H1 (cell line): ENCODE results near the gene KISS1.

Experiments used
- BRCA1 ChIP-seq: IDR thresholded peaks from 2 replicates; pipeline ENCODE4 v1.6.1; 2012; ENCODE audit warnings: low read depth, low read length, improper control_type of control experiment
- CBX5 ChIP-seq: fragments of 300-800, 300-1000 bp; sonication (generic); IDR thresholded peaks from 2 replicates; pipeline ENCODE4 v1.7.1; 2016; ENCODE audit warnings: antibody characterized with exemption, low read length, low read depth
- CEBPB ChIP-seq: IDR thresholded peaks from 2 replicates; pipeline ENCODE4 v1.6.1; 2012; ENCODE audit warnings: low read depth, low read length
- CHD1 ChIP-seq: IDR thresholded peaks from 2 replicates; pipeline ENCODE4 v1.6.1; 2012; ENCODE audit warnings: low read depth, low read length, improper control_type of control experiment
- EZH2 ChIP-seq: fragments of 200-600 bp; sonication (generic); IDR thresholded peaks from 2 replicates; pipeline ENCODE4 v1.7.1; 2012; ENCODE audit warnings: low read depth, mild to moderate bottlenecking, moderate library complexity, low read length, inconsistent platforms; ENCODE audit not compliant: severe bottlenecking
- HDAC2 ChIP-seq, 2 experiments: fragments of 300-600 bp in 1 of 2; sonication (generic) in 1 of 2; IDR thresholded peaks; 2 replicates each; pipeline ENCODE4 v1.6.1; 2011 to 2012; ENCODE audit warnings: low read depth in 2 of 2, low read length in 2 of 2, mild to moderate bottlenecking in 2 of 2, moderate library complexity in 2 of 2, borderline replicate concordance in 1 of 2, inconsistent platforms in 1 of 2
- KDM1A ChIP-seq: fragments of 200-600, 300-600 bp; sonication (generic); IDR thresholded peaks from 2 replicates; pipeline ENCODE4 v1.7.1; 2016; ENCODE audit warnings: mild to moderate bottlenecking, low read length, borderline replicate concordance
- POLR2A ChIP-seq, 2 experiments: IDR thresholded peaks; 1 replicate in 1 of 2; 2 replicates in 1 of 2; pipeline ENCODE4 v1.6.1; 2011; ENCODE audit warnings: low read depth in 2 of 2, low read length in 2 of 2, mild to moderate bottlenecking in 2 of 2; ENCODE audit errors: control extremely low read depth in 1 of 2
- POLR2AphosphoS5 ChIP-seq: IDR thresholded peaks from 2 replicates; pipeline ENCODE4 v1.6.1; 2011; ENCODE audit warnings: low read depth, low read length
- RAD21 ChIP-seq, 2 experiments: IDR thresholded peaks in 1 of 2; conservative IDR thresholded peaks in 1 of 2; 2 replicates each; pipeline ENCODE4 v1.6.1; 2011; ENCODE audit warnings: low read depth in 2 of 2, low read length in 2 of 2, improper control_type of control experiment in 1 of 2, inconsistent platforms in 1 of 2, mild to moderate bottlenecking in 1 of 2, moderate library complexity in 1 of 2
- RBBP5 ChIP-seq: IDR thresholded peaks from 2 replicates; pipeline ENCODE4 v1.7.1; 2012; ENCODE audit warnings: low read depth, mild to moderate bottlenecking, inconsistent platforms, low read length, moderate library complexity, borderline replicate concordance
- TCF12 ChIP-seq: IDR thresholded peaks from 2 replicates; pipeline ENCODE4 v1.6.1; 2011; ENCODE audit warnings: low read depth, mild to moderate bottlenecking, low read length
- ZNF274 ChIP-seq: IDR thresholded peaks from 2 replicates; pipeline ENCODE4 v1.7.0; 2012; ENCODE audit warnings: low read length, borderline replicate concordance; ENCODE audit errors: extremely low read depth
- TF ChIP-seq, protein P1 (sequence below), 3 experiments: IDR thresholded peaks; 1 replicate in 2 of 3; 2 replicates in 1 of 3; pipeline versions ENCODE4 v1.5.1 to v1.6.1; 2011; ENCODE audit warnings: low read length in 3 of 3, mild to moderate bottlenecking in 3 of 3, inconsistent platforms in 2 of 3, low read depth in 1 of 3, moderate library complexity in 1 of 3; ENCODE audit not compliant: insufficient read depth in 1 of 3; ENCODE audit errors: control extremely low read depth in 1 of 3

DNA sequence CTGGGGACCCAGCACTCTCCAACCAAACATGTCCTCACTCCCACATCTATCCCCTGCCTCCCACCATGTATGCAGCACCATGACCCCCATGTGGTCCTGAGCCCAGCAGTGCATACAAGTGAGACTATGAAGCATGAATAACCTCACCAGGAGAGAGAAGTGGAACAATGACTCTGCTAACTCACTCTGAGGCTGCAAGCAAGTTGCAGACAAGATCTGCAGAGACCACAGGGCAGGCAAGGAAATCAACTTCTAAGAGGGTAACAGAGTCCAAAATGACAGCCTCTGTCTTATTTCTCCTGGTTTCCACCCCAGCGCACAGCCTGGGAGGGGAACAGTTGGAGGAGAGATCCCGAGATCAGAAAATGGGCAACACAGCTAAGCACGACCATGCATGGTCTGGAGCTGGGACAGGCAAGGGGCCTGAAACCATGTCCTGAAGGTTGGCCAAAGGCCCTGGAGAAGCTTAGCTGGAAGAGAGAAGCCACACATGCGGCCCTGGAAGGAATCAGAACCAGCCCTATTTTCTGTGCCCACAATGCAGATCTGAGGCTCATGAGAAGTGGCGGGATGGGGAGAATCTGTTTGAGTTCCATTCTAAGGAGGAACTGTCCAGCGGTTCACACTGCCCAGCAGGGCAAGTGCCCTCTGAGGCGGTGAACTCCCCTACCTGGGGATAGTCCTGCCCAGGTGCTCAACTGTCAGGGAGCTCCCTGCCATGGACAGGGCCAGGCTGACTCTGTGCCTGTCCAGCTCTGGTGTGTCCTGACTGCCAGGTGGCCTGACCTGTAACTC, 17.6 kb downstream of the KISS1 start:
- TF ChIP-seq KDM1A (no peak), POLR2A (IDR thresholded peaks at IDR 0.05; ENCODE audit: control extremely low read depth in 1 of 2, low read depth in 2 of 2, low read length in 2 of 2) (no peak), POLR2AphosphoS5 (no peak), EZH2 (no peak), ZNF274 (no peak), HDAC2 (IDR thresholded peaks at IDR 0.05; ENCODE audit: borderline replicate concordance in 1 of 2, low read depth in 2 of 2, low read length in 2 of 2) (no peak), CEBPB (no peak), RBBP5 (no peak), BRCA1 (no peak), CBX5 (no peak), RAD21 (IDR thresholded peaks at IDR 0.05 in 1 of 2, conservative IDR thresholded peaks at IDR 0.05 in 1 of 2; ENCODE audit: low read depth in 2 of 2, low read length in 2 of 2) (no peak), CHD1 (no peak), TCF12 (no peak)
- TF ChIP-seq, protein P1, sequence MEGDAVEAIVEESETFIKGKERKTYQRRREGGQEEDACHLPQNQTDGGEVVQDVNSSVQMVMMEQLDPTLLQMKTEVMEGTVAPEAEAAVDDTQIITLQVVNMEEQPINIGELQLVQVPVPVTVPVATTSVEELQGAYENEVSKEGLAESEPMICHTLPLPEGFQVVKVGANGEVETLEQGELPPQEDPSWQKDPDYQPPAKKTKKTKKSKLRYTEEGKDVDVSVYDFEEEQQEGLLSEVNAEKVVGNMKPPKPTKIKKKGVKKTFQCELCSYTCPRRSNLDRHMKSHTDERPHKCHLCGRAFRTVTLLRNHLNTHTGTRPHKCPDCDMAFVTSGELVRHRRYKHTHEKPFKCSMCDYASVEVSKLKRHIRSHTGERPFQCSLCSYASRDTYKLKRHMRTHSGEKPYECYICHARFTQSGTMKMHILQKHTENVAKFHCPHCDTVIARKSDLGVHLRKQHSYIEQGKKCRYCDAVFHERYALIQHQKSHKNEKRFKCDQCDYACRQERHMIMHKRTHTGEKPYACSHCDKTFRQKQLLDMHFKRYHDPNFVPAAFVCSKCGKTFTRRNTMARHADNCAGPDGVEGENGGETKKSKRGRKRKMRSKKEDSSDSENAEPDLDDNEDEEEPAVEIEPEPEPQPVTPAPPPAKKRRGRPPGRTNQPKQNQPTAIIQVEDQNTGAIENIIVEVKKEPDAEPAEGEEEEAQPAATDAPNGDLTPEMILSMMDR (IDR thresholded peaks at IDR 0.05; ENCODE audit: control extremely low read depth in 1 of 3, insufficient read depth in 1 of 3, low read depth in 1 of 3, low read length in 3 of 3) = no peak
